H1 (cell line): ENCODE data around the gene NPR1. TPM values are rescaled to one million over a fixed set of nuclear protein-coding genes. Genes with fewer than 3 reads are reported as not detected.

Experiments
- CTCF ChIA-PET: fragments of 300-600 bp; sonication (Branson Sonifier 250); formaldehyde crosslinking; loops from one replicate; lab custom pipeline; 2021; ENCODE audit not compliant: partially characterized antibody; lab: Charles Lee
- POLR2A ChIA-PET: fragments of 300-600 bp; sonication (Branson Sonifier 250); formaldehyde crosslinking; loops from one replicate; lab custom pipeline; 2021; ENCODE audit warnings: inconsistent platforms; ENCODE audit not compliant: partially characterized antibody; lab: Charles Lee
- DNase-seq, 2 experiments: peaks; one replicate each; pipeline versions ENCODE4 v3.0.0 to v3.0.0-alpha.2; 2010 to 2022; ENCODE audit warnings: low spot score in 2 of 2, low read depth in 1 of 2, mixed read lengths in 1 of 2
- FAIRE-seq: peaks from 2 replicates; lab custom pipeline; 2011; peaks lifted over from hg19 to GRCh38; lab: Jason Lieb, UNC
- H2AFZ ChIP-seq: 2 replicates; pipeline ENCODE4 v1.8.1; 2012; ENCODE audit warnings: low read length, inconsistent platforms
- H2AK5ac ChIP-seq: 2 replicates; pipeline ENCODE4 v1.6.1; 2013; ENCODE audit warnings: low read depth, low read length
- H2BK120ac ChIP-seq: replicated peaks from 2 replicates; pipeline ENCODE3; 2013; ENCODE audit warnings: low read depth, low read length, inconsistent platforms
- H2BK12ac ChIP-seq: 2 replicates; pipeline ENCODE4 v1.6.1; 2013; ENCODE audit warnings: low read depth, low read length
- H2BK15ac ChIP-seq: 2 replicates; pipeline ENCODE4 v1.6.1; 2013; ENCODE audit warnings: low read length
- H2BK20ac ChIP-seq: 2 replicates; pipeline ENCODE4 v1.6.1; 2013; ENCODE audit warnings: low read length
- H2BK5ac ChIP-seq: 2 replicates; pipeline ENCODE4 v1.6.1; 2013; ENCODE audit warnings: low read depth, low read length
- H3K14ac ChIP-seq: 2 replicates; pipeline ENCODE4 v1.6.1; 2013; ENCODE audit warnings: inconsistent platforms; ENCODE audit not compliant: insufficient read length
- H3K18ac ChIP-seq: 2 replicates; pipeline ENCODE4 v1.6.1; 2013; ENCODE audit warnings: low read length; ENCODE audit errors: extremely low read depth
- H3K23ac ChIP-seq: 2 replicates; pipeline ENCODE4 v1.6.1; 2013; ENCODE audit warnings: inconsistent platforms; ENCODE audit not compliant: insufficient read length
- H3K23me2 ChIP-seq: 2 replicates; pipeline ENCODE4 v1.6.1; 2013; ENCODE audit warnings: low read depth, low read length
- H3K27ac ChIP-seq: 2 replicates; pipeline ENCODE4 v1.6.1; 2011; ENCODE audit warnings: low read depth, low read length, inconsistent platforms
- H3K27me3 ChIP-seq, 4 experiments: replicated peaks in 1 of 4; 1 replicate in 1 of 4; 2 replicates in 3 of 4; pipeline versions ENCODE4 v1.6.1 to v1.8.1; 2011 to 2013; ENCODE audit warnings: low read length in 3 of 4, mild to moderate bottlenecking in 3 of 4, inconsistent platforms in 2 of 4, mixed read lengths in 2 of 4, moderate library complexity in 1 of 4; ENCODE audit not compliant: control insufficient read depth in 3 of 4, insufficient read depth in 3 of 4; ENCODE audit errors: extremely low read depth in 1 of 4
- H3K36me3 ChIP-seq, 4 experiments: 2 replicates each; pipeline versions ENCODE4 v1.6.1 to v1.8.1; 2011 to 2013; ENCODE audit warnings: mild to moderate bottlenecking in 4 of 4, low read length in 3 of 4, moderate library complexity in 2 of 4, control low read depth in 1 of 4, inconsistent platforms in 1 of 4; ENCODE audit not compliant: insufficient read depth in 4 of 4, control insufficient read depth in 2 of 4
- H3K4ac ChIP-seq: replicated peaks from 2 replicates; pipeline ENCODE3; 2013; ENCODE audit warnings: low read length, low read depth, mixed read lengths, inconsistent platforms; ENCODE audit not compliant: insufficient read length
- H3K4me1 ChIP-seq, 4 experiments: replicated peaks in 1 of 4; 1 replicate in 1 of 4; 2 replicates in 3 of 4; pipeline versions ENCODE4 v1.6.1 to v1.8.1; 2011 to 2013; ENCODE audit warnings: low read length in 3 of 4, inconsistent platforms in 2 of 4, mixed read lengths in 1 of 4; ENCODE audit not compliant: insufficient read depth in 4 of 4, control insufficient read depth in 3 of 4
- H3K4me2 ChIP-seq, 2 experiments: 2 replicates each; pipeline versions ENCODE4 v1.6.1 to v1.8.1; 2011 to 2013; ENCODE audit warnings: low read depth in 2 of 2, low read length in 2 of 2, control low read depth in 1 of 2, inconsistent platforms in 1 of 2, mild to moderate bottlenecking in 1 of 2; ENCODE audit not compliant: insufficient read depth in 1 of 2
- H3K4me3 ChIP-seq, 4 experiments: fragments of 200-600, 300-600 bp in 1 of 4; sonication (generic), shearing (Covaris generic), sonication (Bioruptor Twin) in 1 of 4; 2 replicates each; pipeline versions ENCODE4 v1.5.1 to v1.8.1; 2011 to 2016; ENCODE audit warnings: low read length in 4 of 4, low read depth in 3 of 4, control low read depth in 2 of 4, inconsistent platforms in 2 of 4, mild to moderate bottlenecking in 2 of 4, mixed read lengths in 1 of 4, moderate library complexity in 1 of 4; ENCODE audit not compliant: insufficient read depth in 2 of 4; ENCODE audit errors: extremely low read depth in 1 of 4
- H3K56ac ChIP-seq: replicated peaks from 2 replicates; pipeline ENCODE3; 2013; ENCODE audit warnings: low read depth, mild to moderate bottlenecking, mixed read lengths, low read length, inconsistent platforms; ENCODE audit not compliant: insufficient read length
- H3K79me1 ChIP-seq: 2 replicates; pipeline ENCODE4 v1.6.1; 2013; ENCODE audit warnings: low read depth, low read length, control low read depth
- H3K79me2 ChIP-seq, 2 experiments: 2 replicates each; pipeline versions ENCODE4 v1.6.1 to v1.8.1; 2012 to 2013; ENCODE audit warnings: low read length in 2 of 2, mild to moderate bottlenecking in 2 of 2, inconsistent platforms in 1 of 2; ENCODE audit not compliant: insufficient read depth in 2 of 2, control insufficient read depth in 1 of 2
- H3K9ac ChIP-seq, 4 experiments: replicated peaks in 1 of 4; 1 replicate in 1 of 4; 2 replicates in 3 of 4; pipeline versions ENCODE4 v1.6.1 to v1.8.1; 2011 to 2013; ENCODE audit warnings: low read depth in 3 of 4, low read length in 3 of 4, control low read depth in 2 of 4, mild to moderate bottlenecking in 2 of 4, moderate library complexity in 2 of 4, inconsistent platforms in 1 of 4; ENCODE audit errors: extremely low read depth in 1 of 4
- H3K9me3 ChIP-seq, 2 experiments: 2 replicates each; pipeline versions ENCODE4 v1.6.1 to v1.8.1; 2012 to 2013; ENCODE audit warnings: mild to moderate bottlenecking in 2 of 2, moderate library complexity in 2 of 2, control low read depth in 1 of 2, inconsistent platforms in 1 of 2, low read depth in 1 of 2, low read length in 1 of 2, mixed read lengths in 1 of 2; ENCODE audit not compliant: insufficient read depth in 2 of 2
- H4K20me1 ChIP-seq, 2 experiments: replicated peaks in 1 of 2; 2 replicates each; pipeline versions ENCODE3 to v1.8.1; 2011 to 2013; ENCODE audit warnings: inconsistent platforms in 2 of 2, low read length in 2 of 2, mild to moderate bottlenecking in 1 of 2; ENCODE audit not compliant: insufficient read depth in 2 of 2, control insufficient read depth in 1 of 2
- H4K5ac ChIP-seq: 2 replicates; pipeline ENCODE4 v1.6.1; 2013; ENCODE audit warnings: low read length, low read depth, mixed read lengths, inconsistent platforms; ENCODE audit not compliant: insufficient read length
- H4K8ac ChIP-seq: 2 replicates; pipeline ENCODE4 v1.8.0; 2013; ENCODE audit warnings: mild to moderate bottlenecking, moderate library complexity, low read length, inconsistent platforms; ENCODE audit not compliant: insufficient read depth; ENCODE audit errors: extremely low read depth
- H4K91ac ChIP-seq: replicated peaks from 2 replicates; pipeline ENCODE3; 2013; ENCODE audit warnings: low read length, mixed read lengths, inconsistent platforms; ENCODE audit not compliant: insufficient read length
- ASH2L ChIP-seq: fragments of 200-600, 300-600 bp; sonication (generic); IDR thresholded peaks from one replicate; pipeline ENCODE4 v1.7.1; 2017; ENCODE audit warnings: low read length
- EZH2 ChIP-seq: fragments of 200-600 bp; sonication (generic); IDR thresholded peaks from 2 replicates; pipeline ENCODE4 v1.7.1; 2012; ENCODE audit warnings: low read depth, mild to moderate bottlenecking, moderate library complexity, low read length, inconsistent platforms; ENCODE audit not compliant: severe bottlenecking
- KDM1A ChIP-seq: fragments of 200-600, 300-600 bp; sonication (generic); IDR thresholded peaks from 2 replicates; pipeline ENCODE4 v1.7.1; 2016; ENCODE audit warnings: mild to moderate bottlenecking, low read length, borderline replicate concordance
- MAFK ChIP-seq: IDR thresholded peaks from 2 replicates; pipeline ENCODE4 v1.6.1; 2012; ENCODE audit warnings: low read depth, mild to moderate bottlenecking, improper control_type of control experiment, low read length
- PHF8 ChIP-seq: fragments of 200-600 bp; sonication (generic); conservative IDR thresholded peaks from 2 replicates; pipeline ENCODE4 v1.7.1; 2012; ENCODE audit warnings: low read depth, mild to moderate bottlenecking, inconsistent platforms, low read length, moderate library complexity
- RNF2 ChIP-seq: fragments of 200-900, 300-1000 bp; sonication (generic); IDR thresholded peaks from 2 replicates; pipeline ENCODE4 v1.7.1; 2016; ENCODE audit warnings: borderline replicate concordance, low read depth, mild to moderate bottlenecking, antibody characterized with exemption, low read length; ENCODE audit not compliant: poor library complexity, severe bottlenecking; ENCODE audit errors: missing control alignments
- SAP30 ChIP-seq: fragments of 300-600 bp; sonication (generic); IDR thresholded peaks from 2 replicates; pipeline ENCODE4 v1.7.1; 2012; ENCODE audit warnings: low read length, moderate library complexity, mild to moderate bottlenecking, inconsistent platforms; ENCODE audit not compliant: insufficient read depth, insufficient replicate concordance
- SIN3A ChIP-seq, 2 experiments: IDR thresholded peaks in 1 of 2; conservative IDR thresholded peaks in 1 of 2; 2 replicates each; pipeline ENCODE4 v1.6.1; 2011 to 2012; ENCODE audit warnings: low read length in 2 of 2, improper control_type of control experiment in 1 of 2, low read depth in 1 of 2, mild to moderate bottlenecking in 1 of 2
- SIRT6 ChIP-seq: IDR thresholded peaks from one replicate; pipeline ENCODE4 v1.7.1; 2012; ENCODE audit warnings: low read length, inconsistent platforms
- SP4 ChIP-seq: IDR thresholded peaks from 2 replicates; pipeline ENCODE4 v1.6.1; 2012; ENCODE audit warnings: low read length, inconsistent platforms
- TAF1 ChIP-seq: IDR thresholded peaks from 2 replicates; pipeline ENCODE4 v1.6.1; 2011; ENCODE audit warnings: mild to moderate bottlenecking, low read depth, low read length
- USF2 ChIP-seq: IDR thresholded peaks from 2 replicates; pipeline ENCODE4 v1.6.1; 2011; ENCODE audit warnings: low read length, improper control_type of control experiment
- WGBS, 2 experiments: shearing (Covaris generic) in 1 of 2; methylation state at CpG; one replicate each; pipeline versions ENCODE4 v1.1.6 to v1.1.7; 2013 to 2015; ENCODE audit warnings: low lambda C conversion rate in 2 of 2, mixed read lengths in 2 of 2, inconsistent platforms in 1 of 2, low coverage in 1 of 2, missing lambda C conversion rate in 1 of 2; ENCODE audit not compliant: insufficient replicate concordance in 2 of 2, insufficient coverage in 1 of 2, insufficient read length in 1 of 2; ENCODE audit errors: extremely low coverage in 1 of 2, missing lambda C conversion rate in 1 of 2; 5-methylcytosine and 5-hydroxymethylcytosine counted together
- polyA plus RNA-seq, 7 experiments: library from polyadenylated mRNA; depleted of rRNA in 3 of 7; stranded (reverse) in 5 of 7; unstranded in 2 of 7; fragments of >200 nt in 5 of 7; fragments of 200-250 nt in 2 of 7; gene quantifications; 1 replicate in 5 of 7; 2 replicates in 1 of 7; 4 replicates in 1 of 7; pipeline versions ENCODE4 v1.2.1 to v1.2.3, GENCODE V29; 2011 to 2013; ENCODE audit warnings: missing spikeins in 2 of 7, mixed read lengths in 2 of 7
- total RNA-seq: library from RNA; stranded (reverse); fragmentation: NEBNext Ultra II Directional; extraction: Animal tissue kit (Norgen Biotek cat#: 25700); gene quantifications from 2 replicates; pipeline ENCODE4 v1.2.1, GENCODE V29; 2021

The NPR1 gene
- total and polyA plus RNA-seq, 2 of the 8 experiments (the other 6 are each of a cell fraction or from before 2014, with no cell fraction given) = 11.7 to 13.2 TPM

GRCh38 chr1:153684892-153685291 is 6.4 kb downstream of the NPR1 start:
- Histone ChIP-seq H2BK12ac (no peak overlapping the region), H3K79me1 (no peaks in the 10 kb centered on the region), H4K91ac (no peak overlapping the region), H2BK20ac (no peak overlapping the region), H2BK15ac (no peak overlapping the region), H2AK5ac (no peak overlapping the region), H2BK5ac (no peak overlapping the region), H4K8ac (no peak overlapping the region; the same call in 1 of the 2 replicates), H3K27ac (no peak overlapping the region), H3K9me3 (no peaks in the 10 kb centered on the region; a peak in 1 of 4 replicates), H3K36me3 (peaks cover 0 to 5% (median 4%) of the 10 kb centered on the region in 4 experiments; a peak in 2 of 8 replicates), H2BK120ac (no peak overlapping the region), H3K4ac (no peak overlapping the region), H3K4me2 (no peak overlapping the region), H2AFZ (no peak overlapping the region), H3K79me2 (no peaks in the 10 kb centered on the region), H3K56ac (no peak overlapping the region), H3K23ac (no peak overlapping the region), H3K14ac (no peak overlapping the region), H3K23me2 (peaks cover 6% of the 10 kb centered on the region), H4K5ac (no peak overlapping the region), H3K4me3 (no peak overlapping the region), H3K18ac (no peak overlapping the region), H3K4me1 (peaks cover 0 to 3% (median 1%) of the 10 kb centered on the region in 4 experiments; a peak in 1 of 7 replicates), H3K27me3 (peaks cover 0 to 2% (median 0%) of the 10 kb centered on the region in 4 experiments; a peak in 3 of 7 replicates), H3K9ac (no peak overlapping the region; a peak in 1 of 7 replicates), H4K20me1 (no peaks in the 10 kb centered on the region)
- WGBS, 2 experiments = 89% methylated on average over 12 of the region's 12 CpGs; no CpG with 5 or more reads in 1 of the 2 experiments
- CTCF ChIA-PET = interaction anchor here (1.2 to 14.0 kb wide), 4 partner anchors 9 to 88 kb away, joined by 3 to 190 read pairs (median 8); no protein-coding TSS in a partner anchor
- DNase-seq (no peak), FAIRE-seq (no peak)
- POLR2A ChIA-PET = interaction anchor here (1.0 kb wide), 1 partner anchor 15 kb away, joined by 3 read pairs; no protein-coding TSS in a partner anchor
- TF ChIP-seq PHF8 (no peak), SIN3A (conservative IDR thresholded peaks at IDR 0.05 in 1 of 2, IDR thresholded peaks at IDR 0.05 in 1 of 2; ENCODE audit: low read depth in 1 of 2, low read length in 2 of 2) (no peak), SIRT6 (no peak), MAFK (no peak), TAF1 (no peak), RNF2 (no peak), KDM1A (no peak), SAP30 (no peak), EZH2 (no peak), SP4 (no peak), ASH2L (no peak), USF2 (no peak)
